RCC 7860 (cell line): ENCODE measurements around the gene CLRN2.
"Not testable (repeated sequence)": the region's sequence is repeated elsewhere in the genome, so short reads cannot be mapped to it uniquely, and the experiment has no call there.

Experiments
- DNase-seq: peaks from one replicate; pipeline ENCODE4 v3.0.0-alpha.2; 2015; ENCODE audit warnings: low spot score
- FAIRE-seq: peaks from 2 replicates; lab custom pipeline; 2012; peaks lifted over from hg19 to GRCh38; lab: Jason Lieb, UNC

CLRN2 gene

GRCh38 chr4:17544205-17544604 is 29.2 kb downstream of the CLRN2 start:
- DNase-seq, result no peak

DNA sequence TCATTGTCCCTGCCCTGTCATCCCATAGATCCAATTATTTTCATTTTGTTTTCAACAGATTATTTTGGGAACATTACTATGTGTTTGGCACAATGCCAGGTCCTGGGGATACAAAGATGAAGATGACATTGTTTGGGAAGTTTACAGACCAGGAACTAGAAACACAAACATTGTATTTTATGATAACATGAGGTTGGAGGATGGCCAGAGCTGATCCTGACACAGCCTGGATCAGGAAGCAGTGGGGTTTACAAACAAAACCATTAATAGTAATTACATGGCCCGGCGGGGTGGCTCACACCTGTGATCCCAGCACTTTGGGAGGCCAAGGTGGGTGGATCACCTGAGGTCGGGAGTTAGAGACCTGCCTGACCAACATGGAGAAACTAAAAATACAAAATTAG is 29.9 kb downstream of the CLRN2 start:
- DNase-seq, result no peak
- no peak for FAIRE-seq

More at GRCh38 chr4:17544205-17544604, 29.2 kb downstream of the CLRN2 start:
- FAIRE-seq, result no peak

GRCh38 chr4:17545374-17546140 is 30.6 kb downstream of the CLRN2 start:
- DNase-seq (no peak), FAIRE-seq (no peak)

DNA sequence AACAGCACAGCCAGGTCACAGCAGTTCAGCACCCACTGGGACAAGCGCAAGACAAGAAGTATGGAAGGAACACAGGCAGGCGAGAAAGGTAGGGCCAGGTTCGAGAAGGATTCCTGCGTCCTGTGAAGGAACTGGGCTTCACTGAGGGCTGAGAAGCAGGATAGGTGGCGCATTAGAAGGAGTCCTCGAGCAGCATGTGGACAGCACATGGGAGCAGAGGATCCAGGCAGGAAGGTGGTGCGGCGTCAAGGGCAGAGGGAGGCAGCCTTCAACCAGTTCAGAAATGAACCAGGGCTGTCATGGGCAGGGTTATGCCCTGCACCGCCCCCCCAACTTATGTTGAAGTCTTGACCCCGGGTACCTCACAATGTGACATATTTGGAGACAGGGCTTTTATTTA is 31.3 kb downstream of the CLRN2 start:
- no peak for FAIRE-seq
- no peak for DNase-seq

- DNase-seq, result no peak
- FAIRE-seq, result no peak
Observed at GRCh38 chr4:17546678-17547077, 31.7 kb downstream of the CLRN2 start.

DNA sequence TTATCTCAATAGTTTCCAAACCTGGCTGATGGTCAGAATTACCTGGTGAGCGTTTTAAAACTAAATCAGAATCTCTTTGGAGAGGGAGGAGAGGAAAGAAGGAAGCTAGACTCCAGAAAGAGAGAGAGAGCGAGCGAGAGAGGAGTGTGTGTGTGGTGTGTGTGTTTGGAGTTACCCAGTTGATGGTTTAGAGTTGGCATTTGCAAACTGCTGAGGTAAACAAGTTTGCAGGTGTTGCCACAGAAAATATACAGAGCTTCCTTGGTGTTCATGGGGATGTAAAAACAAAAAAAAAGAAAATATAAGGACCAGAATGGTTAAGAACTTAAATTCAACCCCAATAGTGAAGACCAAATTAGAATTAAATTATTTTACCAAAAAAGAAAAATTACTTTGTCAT is 35.6 kb downstream of the CLRN2 start:
- DNase-seq, result no peak
- FAIRE-seq, result no peak

DNA sequence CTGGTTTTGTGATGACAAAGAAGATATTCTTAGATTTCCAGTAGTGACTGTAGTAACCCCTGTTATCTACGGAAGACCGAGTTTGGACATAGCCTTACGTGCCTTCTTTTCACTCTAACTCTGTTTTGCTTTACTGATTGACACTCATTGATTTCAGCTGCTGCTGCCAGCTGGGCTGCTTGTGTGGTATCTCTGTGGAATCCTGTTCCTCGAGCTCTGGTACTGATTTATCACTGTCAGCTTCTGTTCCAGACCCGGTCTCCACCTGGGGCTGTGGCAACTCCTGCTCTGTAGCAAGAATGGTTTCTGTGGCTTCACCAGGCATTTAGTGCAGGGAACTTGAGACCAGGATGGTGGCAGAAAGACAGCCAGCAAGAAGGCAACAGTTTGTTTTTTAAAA is 37.5 kb downstream of the CLRN2 start:
- DNase-seq (no peak), FAIRE-seq (no peak)

DNA sequence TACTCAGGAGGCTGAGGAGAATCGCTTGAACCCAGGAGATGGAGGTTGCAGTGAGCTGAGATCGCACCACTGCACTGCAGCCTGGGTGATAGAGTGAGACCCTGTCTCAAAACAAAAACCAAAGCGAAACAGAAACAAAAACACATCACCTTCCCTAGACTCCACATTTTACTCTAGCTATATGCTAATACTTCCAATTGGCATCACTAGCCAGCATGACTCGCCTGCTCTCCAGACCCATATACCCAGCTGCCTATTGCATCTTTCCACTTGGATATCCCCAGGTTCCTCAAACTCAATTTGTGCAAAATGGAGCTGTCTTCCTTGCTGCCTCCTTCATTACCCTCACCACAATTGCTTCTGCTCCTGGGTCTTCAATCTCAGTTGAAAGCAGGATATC is 39.6 kb downstream of the CLRN2 start:
- FAIRE-seq, result no peak
- no peak for DNase-seq

- FAIRE-seq, result no peak
- DNase-seq, result no peak
Observed at GRCh38 chr4:17556498-17556897, 41.5 kb downstream of the CLRN2 start.

DNA sequence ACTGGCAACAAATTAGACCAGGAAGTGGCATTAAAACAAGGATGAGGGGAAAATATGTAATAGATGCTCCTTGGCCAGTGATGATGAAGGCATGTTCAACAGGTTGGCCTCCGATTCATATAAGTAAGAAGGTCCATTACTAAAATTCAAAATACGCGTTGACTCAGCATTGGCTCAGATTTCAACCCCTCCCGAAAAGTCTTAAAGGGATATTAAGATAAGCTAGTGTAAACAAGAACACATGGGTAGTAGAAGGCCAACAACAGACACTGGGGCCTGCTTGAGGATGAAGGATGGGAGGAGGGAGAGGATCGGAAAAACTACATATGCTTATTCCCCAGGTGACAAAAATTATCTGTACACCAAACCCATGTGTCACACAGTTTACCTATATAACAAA is 42.9 kb downstream of the CLRN2 start:
- DNase-seq, result no peak
- no peak for FAIRE-seq

GRCh38 chr4:17558941-17559708 is 44.2 kb downstream of the CLRN2 start:
- FAIRE-seq (no peak), DNase-seq (no peak)

GRCh38 chr4:17559709-17560048 is 44.7 kb downstream of the CLRN2 start:
- no peak for FAIRE-seq
- DNase-seq, result no peak

DNA sequence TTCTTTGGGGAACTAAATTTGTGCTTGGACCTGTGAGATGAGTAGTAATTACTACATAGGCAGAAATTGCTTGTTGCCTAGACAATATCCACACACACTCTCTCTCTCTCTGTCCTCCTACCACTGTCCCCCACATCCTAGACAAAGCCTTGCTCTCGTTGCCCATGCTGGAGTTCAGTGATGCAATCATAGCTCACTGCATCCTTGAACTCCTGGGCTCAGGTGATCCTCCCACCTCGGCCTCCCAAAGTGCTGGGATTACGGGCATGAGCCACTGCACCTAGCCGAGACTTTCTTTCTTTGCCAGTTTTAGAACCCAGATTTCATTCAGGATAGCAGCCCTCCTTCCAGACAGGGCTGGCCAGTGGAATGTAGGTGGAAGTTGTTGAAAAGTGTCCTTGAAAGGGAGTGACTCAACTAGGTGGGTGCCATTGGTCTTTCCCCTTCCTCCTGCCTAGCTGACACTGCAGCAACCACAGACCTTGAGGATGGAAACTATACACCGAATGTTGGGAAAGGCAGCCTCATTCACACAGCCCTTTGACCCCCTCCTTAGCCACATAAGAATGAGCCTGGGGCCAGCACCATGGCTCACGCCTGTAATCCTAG is 45.2 kb downstream of the CLRN2 start:
- FAIRE-seq (no peak), DNase-seq (no peak)

GRCh38 chr4:17561195-17561909 is 46.4 kb downstream of the CLRN2 start:
- DNase-seq (no peak), FAIRE-seq (no peak)

GRCh38 chr4:17562157-17562556 is 47.2 kb downstream of the CLRN2 start:
- DNase-seq (no peak), FAIRE-seq (no peak)

GRCh38 chr4:17565846-17566245 is 50.9 kb downstream of the CLRN2 start:
- FAIRE-seq, result no peak

GRCh38 chr4:17567271-17567670 is 52.3 kb downstream of the CLRN2 start:
- no peak for FAIRE-seq
- DNase-seq, result no peak

More at GRCh38 chr4:17565846-17566245, 50.9 kb downstream of the CLRN2 start:
- DNase-seq, result no peak

- FAIRE-seq (no peak), DNase-seq (no peak)
Observed at GRCh38 chr4:17574206-17574605, 59.2 kb downstream of the CLRN2 start.

- not testable (repeated sequence) for FAIRE-seq, DNase-seq
Observed at GRCh38 chr4:17575177-17575576, 60.2 kb downstream of the CLRN2 start.
